Measurements from ENCODE around the gene CPPED1. TPM values are rescaled to one million over a fixed set of nuclear protein-coding genes. Genes with fewer than 3 reads are reported as not detected.
"Not testable (repeated sequence)": the region's sequence is repeated elsewhere in the genome, so short reads cannot be mapped to it uniquely, and the experiment has no call there.

The CPPED1 gene
- 1 to 10 TPM; 3.9 to 6.0 TPM for total RNA-seq

DNA sequence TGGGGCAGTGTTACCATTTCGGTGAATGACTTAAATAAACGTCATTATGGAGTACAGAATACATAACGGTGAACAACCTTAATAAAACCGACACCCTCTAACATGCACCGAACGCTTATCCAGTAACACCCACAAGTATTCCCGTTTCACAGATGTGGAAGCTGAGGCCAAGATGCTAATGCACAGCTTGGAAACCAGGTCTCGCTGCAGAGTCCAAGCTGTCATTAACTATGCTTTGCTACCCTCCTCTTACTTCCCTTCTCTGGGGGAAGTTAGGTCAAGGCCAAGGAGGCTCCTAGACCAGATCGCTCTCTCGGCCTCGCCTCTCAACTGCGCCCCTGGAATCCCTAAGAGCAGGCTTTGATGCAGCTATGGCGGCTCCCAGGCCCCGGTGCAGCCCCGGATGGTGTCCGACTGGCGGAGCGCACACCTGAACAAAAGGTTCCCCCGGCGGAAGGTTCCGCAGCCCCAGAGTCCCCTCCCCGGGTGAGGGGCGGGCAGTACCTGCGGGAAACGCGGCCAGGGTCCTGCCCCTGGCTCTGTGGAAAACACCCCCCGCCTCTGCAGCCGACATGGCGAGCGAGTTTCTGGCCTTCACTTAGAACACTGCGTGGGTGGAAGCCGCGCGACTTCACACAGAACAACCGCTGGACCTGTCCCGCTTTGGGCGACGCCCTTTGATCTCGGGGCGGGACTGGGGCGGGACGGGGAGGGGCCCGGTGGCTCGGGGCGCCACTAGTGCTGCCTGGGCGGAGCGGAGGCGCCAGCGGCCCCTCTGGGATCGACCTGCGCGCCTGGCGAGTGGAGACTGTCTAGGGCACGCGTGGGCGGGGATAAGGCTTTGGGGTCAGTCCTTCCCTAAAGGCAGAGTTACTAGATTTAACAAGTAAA, at the start of gene CPPED1:
TSS of gene CPPED1 (minus strand) at position 685 of the 891 bp plus-strand sequence. CDS start at position 574, 111 bp downstream.
- POLR2A ChIA-PET: interaction anchor here (0.6 kb wide), 1 partner anchor 13 kb away, joined by 3 read pairs; no protein-coding TSS in a partner anchor
- CTCF ChIA-PET: interaction anchor here (0.8 kb wide), 1 partner anchor 54 kb away, joined by 3 read pairs; no protein-coding TSS in a partner anchor

GRCh38 chr16:12850186-12850585, 46.5 kb upstream of the CPPED1 start:
- ChIA-PET CTCF (interaction anchor here (0.7 kb wide), 1 partner anchor 645 kb away, joined by 3 read pairs; no protein-coding TSS in a partner anchor), POLR2A (interaction anchor here (0.7 kb wide), 1 partner anchor 10 kb away, joined by 3 read pairs; no protein-coding TSS in a partner anchor)

DNA sequence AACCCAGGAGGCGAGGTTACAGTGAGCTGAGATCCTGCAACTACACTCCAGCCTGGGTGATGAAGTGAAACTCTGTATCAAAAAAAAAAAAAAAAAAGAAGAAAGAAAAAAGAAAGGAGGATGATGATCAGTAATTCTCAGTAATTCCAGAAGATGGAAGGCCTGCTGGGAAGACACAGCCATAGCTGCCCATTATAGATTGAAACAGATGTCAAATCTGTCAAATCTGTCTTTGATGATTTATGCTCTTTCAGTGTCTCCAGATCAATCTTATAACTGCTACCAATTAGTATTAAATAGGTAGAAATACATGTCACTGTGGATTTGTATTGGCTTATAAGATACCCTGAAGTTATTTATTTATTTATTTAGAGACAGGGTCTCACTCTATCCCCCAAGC, 42.9 kb upstream of the CPPED1 start:
- POLR2A ChIA-PET: no interaction called here
- CTCF ChIA-PET: no interaction called here

DNA sequence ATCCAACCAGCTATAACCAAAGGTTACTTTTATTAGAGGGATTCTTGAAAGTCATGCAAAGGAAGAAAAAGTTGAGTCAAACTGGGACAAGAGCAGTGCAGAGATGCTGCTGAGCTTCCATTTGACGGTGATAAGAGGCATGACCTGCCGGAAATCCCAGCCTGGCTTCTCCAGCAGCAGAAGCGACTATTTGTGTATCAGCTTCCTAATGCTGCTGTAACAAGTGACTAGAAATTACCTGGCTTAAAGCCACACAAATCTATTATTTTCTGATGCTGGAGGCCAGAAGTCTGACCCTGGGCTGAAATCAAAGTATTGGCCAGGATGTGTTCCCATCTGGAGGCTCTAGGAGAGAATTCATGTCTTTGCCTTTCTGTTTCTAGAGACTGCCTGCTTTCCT, 41.6 kb upstream of the CPPED1 start:
- CTCF ChIA-PET: no interaction called here
- POLR2A ChIA-PET: no interaction called here

DNA sequence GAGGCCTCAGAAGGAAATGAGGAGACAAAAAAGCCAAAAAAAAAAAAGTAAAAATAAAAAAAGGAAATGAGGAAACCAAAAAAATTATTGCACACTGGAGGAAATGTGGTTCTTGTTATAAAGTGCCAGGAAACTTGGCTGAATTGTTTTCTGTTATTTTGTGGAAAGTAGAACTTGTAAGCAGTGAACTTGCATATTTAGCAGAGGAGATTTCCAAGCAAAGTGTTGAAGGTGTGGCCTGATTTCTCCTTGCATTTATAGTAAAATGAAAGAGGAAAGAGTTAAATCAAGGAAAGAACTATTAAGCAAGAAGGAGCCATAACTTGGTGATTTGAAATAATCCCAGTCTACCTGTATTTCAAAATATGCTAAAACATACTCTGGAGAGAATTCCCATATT, 34.1 kb upstream of the CPPED1 start:
- CTCF ChIA-PET: no interaction called here
- POLR2A ChIA-PET: no interaction called here

GRCh38 chr16:12837291-12837690, 33.6 kb upstream of the CPPED1 start:
- ChIA-PET CTCF (no interaction called here), POLR2A (no interaction called here)

DNA sequence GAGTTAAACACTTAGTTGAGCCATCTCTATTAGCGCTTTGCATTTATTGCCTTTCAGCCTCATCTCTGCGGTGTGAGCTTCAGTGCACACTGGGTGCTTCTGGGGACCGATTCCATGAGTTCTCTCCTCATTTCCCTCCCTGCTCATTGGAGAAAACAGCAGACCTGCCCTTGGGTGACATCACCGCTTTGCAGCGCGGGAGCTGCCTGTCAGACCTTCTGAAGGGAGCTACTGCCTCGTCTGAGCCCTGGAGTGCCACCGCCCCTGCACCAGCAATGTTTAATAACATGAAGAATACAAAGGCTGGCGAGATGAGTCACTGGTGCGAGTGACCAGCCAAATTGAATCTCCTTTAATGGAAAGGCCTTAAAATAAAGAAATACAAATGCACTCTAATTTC, 30.2 kb upstream of the CPPED1 start:
- POLR2A ChIA-PET: no interaction called here
- CTCF ChIA-PET: no interaction called here

DNA sequence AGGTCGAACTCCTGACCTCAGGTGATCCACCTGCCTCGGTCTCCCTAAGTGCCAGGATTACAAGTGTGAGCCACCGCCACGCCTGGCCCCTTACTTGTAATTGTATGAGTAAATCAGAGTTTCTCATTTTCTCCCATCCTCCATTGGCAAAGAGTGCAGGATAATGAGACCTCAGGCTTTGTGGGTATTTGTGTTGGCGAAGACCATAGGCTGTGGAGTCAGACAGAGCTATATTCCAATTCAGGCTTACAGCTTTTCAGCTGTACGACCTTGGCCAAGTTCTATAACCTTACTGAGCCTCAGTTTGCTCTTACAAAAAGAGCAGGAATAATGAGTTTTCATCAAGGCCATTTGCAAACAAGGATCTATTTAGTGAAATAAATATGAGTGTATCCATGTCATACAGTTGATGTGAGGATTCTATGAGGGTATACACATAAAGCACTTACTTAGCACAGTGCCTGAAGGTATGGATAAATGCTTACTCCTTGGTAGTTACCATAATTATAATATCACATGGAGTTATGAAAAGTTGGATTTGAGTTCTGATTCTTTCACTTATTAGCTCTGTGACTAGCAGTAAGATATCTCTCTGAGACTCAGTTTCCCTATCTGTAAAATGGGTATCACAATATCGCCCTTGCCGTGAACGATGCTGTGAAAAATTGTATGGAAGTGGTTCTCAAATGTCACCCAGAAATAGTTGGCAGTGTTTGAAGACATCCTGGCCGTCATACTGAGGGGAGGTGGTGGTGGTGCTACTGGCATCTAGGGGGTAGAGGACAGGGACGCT, 25.6 kb upstream of the CPPED1 start:
- POLR2A ChIA-PET: interaction anchor here (0.7 kb wide), 1 partner anchor 748 kb away, joined by 3 read pairs; no protein-coding TSS in a partner anchor
- CTCF ChIA-PET: no interaction called here

- ChIA-PET POLR2A (no interaction called here), CTCF (no interaction called here)
These were observed 24.5 kb upstream of the CPPED1 start for GRCh38 chr16:12828206-12828605.

DNA sequence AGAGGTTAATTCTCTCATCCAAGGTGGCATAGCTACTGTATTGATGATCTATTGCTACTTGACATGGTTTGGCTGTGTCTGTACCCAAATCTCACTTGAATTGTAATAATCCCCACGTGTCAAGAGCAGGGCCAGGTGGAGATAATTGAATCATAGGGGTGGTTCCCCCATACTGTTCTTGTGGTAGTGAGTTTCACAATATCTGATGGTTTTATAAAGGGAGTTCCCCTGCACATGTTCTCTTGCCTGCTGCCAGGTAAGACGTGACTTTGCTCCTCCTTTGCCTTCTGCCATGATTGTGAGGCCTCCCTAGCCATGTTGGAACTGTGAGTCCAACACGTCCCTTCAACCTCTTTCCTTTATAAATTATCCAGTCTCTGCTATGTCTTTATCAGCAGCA, 22.9 kb upstream of the CPPED1 start:
- ChIA-PET POLR2A (no interaction called here), CTCF (no interaction called here)

- POLR2A ChIA-PET: no interaction called here
- CTCF ChIA-PET: interaction anchor here (0.8 to 1.0 kb wide), 2 partner anchors 45 to 201 kb away, joined by 3 to 4 read pairs; no protein-coding TSS in a partner anchor
These were observed 15.7 kb upstream of the CPPED1 start for GRCh38 chr16:12819126-12820117.

DNA sequence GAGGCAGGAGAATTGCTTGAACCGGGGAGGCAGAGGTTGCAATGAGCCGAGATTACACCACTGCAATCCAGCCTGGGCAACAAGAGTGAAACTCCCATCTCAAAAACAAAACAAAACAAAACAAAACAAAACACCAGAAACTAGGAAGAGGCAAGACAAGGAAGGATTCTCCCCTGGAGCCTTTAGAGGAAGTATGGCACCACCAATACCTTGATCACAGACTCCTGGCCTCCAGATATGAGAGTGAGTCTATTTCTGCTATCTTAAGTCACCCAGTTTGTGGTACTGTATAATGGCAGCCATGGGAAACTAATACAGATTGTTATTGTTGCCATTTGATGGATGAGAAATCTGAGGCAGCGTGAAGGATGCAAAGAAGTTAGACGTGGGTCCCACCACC, 14.6 kb upstream of the CPPED1 start:
- CTCF ChIA-PET: interaction anchor here (0.8 to 1.0 kb wide), 2 partner anchors 44 to 200 kb away, joined by 3 to 4 read pairs; no protein-coding TSS in a partner anchor
- POLR2A ChIA-PET: no interaction called here

- ChIA-PET CTCF (interaction anchor here (1.0 kb wide), 1 partner anchor 244 kb away, joined by 3 read pairs; no protein-coding TSS in a partner anchor), POLR2A (interaction anchor here (0.6 to 0.7 kb wide), 2 partner anchors 14 to 94 kb away, joined by 3 to 4 read pairs; no protein-coding TSS in a partner anchor)
These were observed 13.1 kb upstream of the CPPED1 start for GRCh38 chr16:12816791-12817214.

- POLR2A ChIA-PET: interaction anchor here (0.6 kb wide), 1 partner anchor 230 kb away, joined by 6 read pairs; no protein-coding TSS in a partner anchor
- CTCF ChIA-PET: interaction anchor here (0.6 kb wide), 1 partner anchor 193 kb away, joined by 3 read pairs; no protein-coding TSS in a partner anchor
These were observed 11.7 kb upstream of the CPPED1 start for GRCh38 chr16:12815361-12815760.

GRCh38 chr16:12813734-12814133, 10.0 kb upstream of the CPPED1 start:
- CTCF ChIA-PET, POLR2A ChIA-PET: not testable (repeated sequence)

DNA sequence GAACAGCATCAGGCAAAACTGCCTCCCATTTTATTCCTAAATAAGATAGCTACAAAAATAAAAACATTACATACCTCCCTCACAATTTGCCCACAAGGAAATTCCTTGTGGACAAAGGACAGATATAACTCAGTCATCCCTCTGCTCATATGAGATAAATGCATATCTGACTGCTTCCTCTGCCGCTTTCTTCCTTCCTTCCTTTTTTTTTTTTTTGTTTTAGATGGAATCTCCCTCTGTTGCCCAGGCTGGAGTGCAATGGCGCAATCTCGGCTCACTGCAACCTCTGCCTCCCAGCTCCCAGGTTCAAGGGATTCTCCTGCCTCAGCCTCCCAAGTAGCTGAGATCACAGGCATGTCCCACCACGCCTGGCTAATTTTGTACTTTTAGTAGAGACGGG, 9.6 kb upstream of the CPPED1 start:
- CTCF ChIA-PET: not testable (repeated sequence)

GRCh38 chr16:12811441-12812383, 8.0 kb upstream of the CPPED1 start:
- ChIA-PET POLR2A (no interaction called here), CTCF (interaction anchor here (0.7 kb wide), 1 partner anchor 398 kb away, joined by 4 read pairs; no protein-coding TSS in a partner anchor)

More for the DNA sequence above, 9.6 kb upstream of the CPPED1 start:
- POLR2A ChIA-PET: not testable (repeated sequence)

DNA sequence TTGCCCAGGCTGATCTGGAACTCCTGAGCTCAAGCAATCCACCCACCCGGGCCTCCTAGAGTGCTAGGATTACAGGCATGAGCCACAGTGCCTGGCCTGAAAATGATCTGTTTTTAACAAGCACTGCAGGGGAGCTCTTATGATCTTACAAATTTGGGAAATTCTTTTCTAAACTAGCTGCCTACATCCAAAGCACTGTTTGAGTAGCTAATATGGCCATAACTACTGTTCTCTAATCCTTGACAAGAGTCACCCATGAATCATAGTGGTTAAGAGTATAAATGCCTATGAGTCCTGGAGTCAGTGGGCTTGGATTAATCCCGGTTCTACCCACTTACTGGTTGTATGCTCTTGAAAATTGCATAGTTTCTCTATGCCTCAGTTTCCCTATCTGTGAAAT, 1.4 kb upstream of the CPPED1 start:
- ChIA-PET CTCF (interaction anchor here (0.7 kb wide), 1 partner anchor 96 kb away, joined by 3 read pairs; no protein-coding TSS in a partner anchor), POLR2A (no interaction called here)

Measured in activated CD8-positive, alpha-beta memory T cell treated with anti-CD3 and anti-CD28 coated beads for 36 hours (primary cell).